ENCODE data around the gene TXNRD1. TPM values are rescaled to one million over a fixed set of nuclear protein-coding genes. Genes with fewer than 3 reads are reported as not detected.

The TXNRD1 gene
- total and polyA plus RNA-seq, 2 experiments from 2014 or later, result 43.5 to 74.9 TPM

DNA sequence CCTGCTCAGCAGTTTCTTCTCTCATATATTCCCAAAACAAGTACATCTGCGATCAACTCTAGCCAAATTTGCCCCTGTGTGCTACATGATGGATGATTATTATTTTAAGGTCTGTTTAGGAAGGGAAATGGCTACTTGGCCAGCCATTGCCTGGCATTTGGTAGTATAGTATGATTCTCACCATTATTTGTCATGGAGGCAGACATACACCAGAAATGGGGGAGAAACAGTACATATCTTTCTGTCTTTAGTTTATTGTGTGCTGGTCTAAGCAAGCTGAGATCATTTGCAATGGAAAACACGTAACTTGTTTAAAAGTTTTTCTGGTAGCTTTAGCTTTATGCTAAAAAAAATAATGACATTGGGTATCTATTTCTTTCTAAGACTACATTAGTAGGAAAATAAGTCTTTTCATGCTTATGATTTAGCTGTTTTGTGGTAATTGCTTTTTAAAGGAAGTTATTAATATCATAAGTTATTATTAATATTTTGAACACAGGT, 133.5 kb downstream of the TXNRD1 start:
- H3K36me3 ChIP-seq, result peaks cover 19% of the 10 kb centered on the region
- TF ChIP-seq, protein P1, sequence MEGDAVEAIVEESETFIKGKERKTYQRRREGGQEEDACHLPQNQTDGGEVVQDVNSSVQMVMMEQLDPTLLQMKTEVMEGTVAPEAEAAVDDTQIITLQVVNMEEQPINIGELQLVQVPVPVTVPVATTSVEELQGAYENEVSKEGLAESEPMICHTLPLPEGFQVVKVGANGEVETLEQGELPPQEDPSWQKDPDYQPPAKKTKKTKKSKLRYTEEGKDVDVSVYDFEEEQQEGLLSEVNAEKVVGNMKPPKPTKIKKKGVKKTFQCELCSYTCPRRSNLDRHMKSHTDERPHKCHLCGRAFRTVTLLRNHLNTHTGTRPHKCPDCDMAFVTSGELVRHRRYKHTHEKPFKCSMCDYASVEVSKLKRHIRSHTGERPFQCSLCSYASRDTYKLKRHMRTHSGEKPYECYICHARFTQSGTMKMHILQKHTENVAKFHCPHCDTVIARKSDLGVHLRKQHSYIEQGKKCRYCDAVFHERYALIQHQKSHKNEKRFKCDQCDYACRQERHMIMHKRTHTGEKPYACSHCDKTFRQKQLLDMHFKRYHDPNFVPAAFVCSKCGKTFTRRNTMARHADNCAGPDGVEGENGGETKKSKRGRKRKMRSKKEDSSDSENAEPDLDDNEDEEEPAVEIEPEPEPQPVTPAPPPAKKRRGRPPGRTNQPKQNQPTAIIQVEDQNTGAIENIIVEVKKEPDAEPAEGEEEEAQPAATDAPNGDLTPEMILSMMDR (IDR thresholded peaks at IDR 0.05; ENCODE audit: low read depth, low read length), result no peak
- no peak for DNase-seq (ENCODE audit: low read depth in 1 of 2, low spot score in 1 of 2)

DNA sequence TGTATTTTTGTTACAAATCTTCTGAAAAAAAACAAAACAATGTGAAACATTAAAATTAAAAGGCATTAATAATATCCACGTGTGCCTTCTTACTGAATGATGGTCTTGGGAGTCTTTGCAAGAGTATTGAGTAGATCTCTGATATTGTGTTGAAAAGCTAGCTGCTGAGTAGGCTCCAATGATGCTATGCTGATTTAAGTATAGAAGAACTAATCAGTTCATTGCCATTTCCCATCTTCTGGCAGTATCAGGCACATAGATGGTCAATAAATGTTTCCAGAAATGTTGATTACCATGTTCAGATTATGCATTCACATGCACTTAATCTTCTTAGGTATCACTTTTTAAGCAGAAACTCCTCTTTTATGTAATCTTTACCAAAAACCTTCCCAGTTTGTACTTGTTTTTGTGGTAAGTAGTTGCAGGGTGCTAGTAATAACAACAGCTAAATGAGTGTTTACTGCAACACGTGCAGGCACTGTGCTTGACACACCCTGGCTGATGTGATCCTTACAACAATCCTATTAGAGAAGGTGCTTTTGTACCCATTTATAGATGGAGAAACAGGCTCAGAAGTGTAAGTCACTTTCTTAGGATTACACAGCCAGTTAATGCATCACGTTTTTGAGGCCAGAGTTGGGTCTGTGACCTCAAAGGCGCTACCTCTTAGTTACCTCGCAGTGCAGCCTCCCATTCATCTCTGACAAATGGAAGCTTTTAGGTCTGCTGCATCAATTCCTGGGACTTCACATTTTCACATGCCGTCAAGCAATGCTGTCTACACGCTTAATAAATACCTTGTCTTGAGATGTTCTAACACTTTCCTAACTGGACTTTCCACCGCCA, 134.9 kb downstream of the TXNRD1 start:
- no peak for DNase-seq (ENCODE audit: low read depth in 1 of 2, low spot score in 1 of 2)
- H3K4me3 ChIP-seq, result no peak overlapping the region
- H3K9me3 ChIP-seq (ENCODE audit: low read depth), result no peaks in the 10 kb centered on the region
- no peaks in the 10 kb centered on the region for H3K27me3 ChIP-seq
- H3K4me1 ChIP-seq (ENCODE audit: low read depth), result no peaks in the 10 kb centered on the region
- peak overlapping the region; percentile 33 for H3K27ac ChIP-seq
- TF ChIP-seq, protein P1 (IDR thresholded peaks at IDR 0.05; ENCODE audit: low read depth, low read length), result no peak
- H3K36me3 ChIP-seq, result peaks cover 15% of the 10 kb centered on the region

More for the DNA sequence above, 133.5 kb downstream of the TXNRD1 start:
- no peak overlapping the region for H3K4me3 ChIP-seq
- no peaks in the 10 kb centered on the region for H3K27me3 ChIP-seq
- no peaks in the 10 kb centered on the region for H3K9me3 ChIP-seq (ENCODE audit: low read depth)
- H3K4me1 ChIP-seq (ENCODE audit: low read depth), result no peaks in the 10 kb centered on the region
- no peak overlapping the region for H3K27ac ChIP-seq

DNA sequence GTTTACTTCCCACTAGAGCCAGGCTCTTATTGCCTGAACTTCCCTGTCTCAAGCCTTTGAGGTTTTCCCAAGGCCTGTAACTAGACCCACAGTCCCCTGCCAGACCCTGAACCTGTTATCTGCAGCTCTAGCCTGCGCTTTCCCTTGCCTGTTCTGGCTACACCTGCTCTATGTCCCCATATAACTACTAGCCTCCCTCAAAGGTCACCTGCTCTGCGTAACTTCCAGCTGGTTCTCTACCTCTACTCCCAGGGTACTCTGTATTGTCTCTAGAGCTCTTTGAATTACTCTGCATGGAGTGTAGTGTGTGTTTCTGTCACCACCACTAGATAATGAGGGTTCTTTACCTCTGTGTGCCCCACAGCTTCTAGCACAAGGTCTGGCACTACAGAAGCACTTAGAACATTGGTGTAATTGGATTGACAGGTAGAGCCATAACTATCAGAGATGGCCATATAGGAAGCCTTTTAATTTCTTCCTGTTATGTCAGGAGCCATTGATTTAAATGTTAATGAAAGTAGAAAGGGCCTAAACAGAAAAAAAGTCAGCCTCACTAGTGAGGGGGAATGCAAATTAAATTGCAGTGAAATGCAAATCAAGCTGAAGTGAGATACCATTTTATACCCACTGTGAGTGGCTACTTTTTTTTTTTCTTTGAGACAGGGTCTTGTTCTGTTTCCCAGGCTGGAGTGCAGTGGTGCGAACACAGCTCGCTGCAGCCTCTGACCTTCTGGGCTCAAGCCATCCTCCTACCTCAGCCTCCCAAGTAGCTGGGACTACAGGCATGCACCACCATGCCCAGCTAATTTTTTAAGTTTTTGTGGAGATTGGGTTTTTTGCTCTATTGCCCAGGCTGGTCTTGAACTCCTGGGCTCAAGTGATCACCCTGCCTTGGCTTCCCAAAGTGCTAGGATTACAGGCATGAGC, 135.7 kb downstream of the TXNRD1 start:
- Histone ChIP-seq H3K9me3 (ENCODE audit: low read depth) (no peaks in the 10 kb centered on the region), H3K27ac (peak overlapping the region; percentile 33), H3K36me3 (peaks cover 15% of the 10 kb centered on the region), H3K4me1 (ENCODE audit: low read depth) (no peaks in the 10 kb centered on the region), H3K4me3 (no peak overlapping the region), H3K27me3 (no peaks in the 10 kb centered on the region)
- peak in 1 of 2 donors; percentile 18 for DNase-seq (ENCODE audit: low read depth in 1 of 2, low spot score in 1 of 2)
- TF ChIP-seq, protein P1 (IDR thresholded peaks at IDR 0.05; ENCODE audit: low read depth, low read length), result no peak

DNA sequence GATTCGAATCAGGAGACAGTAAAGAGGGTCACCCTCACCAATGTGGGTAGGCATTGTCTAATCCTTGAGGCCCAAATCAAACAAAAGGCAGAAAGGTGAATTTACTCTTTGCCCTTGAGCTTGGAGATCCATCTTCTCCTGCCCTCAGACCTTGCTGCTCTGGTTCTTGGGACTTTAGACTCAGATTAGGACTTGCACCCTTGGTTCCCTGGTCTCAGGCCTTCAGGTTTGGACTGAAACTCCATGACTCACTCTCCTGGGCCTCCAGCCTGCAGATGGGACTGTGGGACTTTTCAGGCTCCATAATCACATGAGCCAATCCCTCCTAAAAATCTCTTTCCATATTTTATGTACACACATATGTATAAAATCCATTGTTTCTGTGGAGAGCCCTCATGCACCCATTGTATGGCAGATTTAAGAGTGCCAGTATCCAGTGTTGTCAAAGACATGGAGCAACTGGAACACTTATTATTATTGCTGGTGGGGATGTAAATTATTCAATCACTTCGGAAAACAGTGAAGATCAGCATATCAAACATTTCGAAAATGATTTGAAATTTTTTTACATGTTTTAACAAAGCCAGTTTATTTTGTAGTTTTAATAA, 136.6 kb downstream of the TXNRD1 start:
- H3K4me3 ChIP-seq, result no peak overlapping the region
- no peaks in the 10 kb centered on the region for H3K4me1 ChIP-seq (ENCODE audit: low read depth)
- TF ChIP-seq, protein P1 (IDR thresholded peaks at IDR 0.05; ENCODE audit: low read depth, low read length), result no peak
- no peaks in the 10 kb centered on the region for H3K9me3 ChIP-seq (ENCODE audit: low read depth)
- DNase-seq (ENCODE audit: low read depth in 1 of 2, low spot score in 1 of 2), result no peak
- H3K36me3 ChIP-seq, result peaks cover 15% of the 10 kb centered on the region
- H3K27me3 ChIP-seq, result no peaks in the 10 kb centered on the region
- H3K27ac ChIP-seq, result no peak overlapping the region

Data from cardiac muscle cell (in vitro differentiated cells and primary cell).